Testis (tissue), 2 donors: ENCODE data around the gene STON2.

ENCODE experiments used
- CTCF ChIP-seq, 3 experiments: fragments of 450-650 bp in 2 of 3; fragments of 200-600 bp in 1 of 3; sonication (generic) in 1 of 3; IDR thresholded peaks; one replicate each; pipeline ENCODE4 v1.5.1; 2016 to 2019; ENCODE audit warnings: antibody characterized with exemption in 3 of 3, mild to moderate bottlenecking in 2 of 3, moderate library complexity in 1 of 3
- POLR2A ChIP-seq: fragments of 450-650 bp; IDR thresholded peaks from one replicate; pipeline ENCODE4 v1.6.1; 2017; ENCODE audit warnings: antibody characterized with exemption, mild to moderate bottlenecking, moderate library complexity

GRCh38 chr14:81220830-81221578 lies 179.1 kb downstream of the STON2 start, which contains the start of gene GTF2A1:
- TF ChIP-seq CTCF (IDR thresholded peaks at IDR 0.05) (peak in 1 of 3 experiments; percentile 9), POLR2A (peak; percentile 81)
